Neutrophil (primary cell): Measurements from ENCODE around the gene ZRANB2.

Experiments
- H3K27ac ChIP-seq: fragments of 200-600 bp; sonication (generic); 2 replicates; pipeline ENCODE4 v1.5.1; 2016; ENCODE audit warnings: mild to moderate bottlenecking, moderate library complexity
- H3K27me3 ChIP-seq: fragments of 200-600 bp; sonication (generic); 2 replicates; pipeline ENCODE4 v1.6.0; 2016; ENCODE audit warnings: mild to moderate bottlenecking
- H3K36me3 ChIP-seq: fragments of 200-600 bp; sonication (generic); 2 replicates; pipeline ENCODE4 v1.5.1; 2017
- H3K4me1 ChIP-seq, 2 experiments: fragments of 200-600 bp in 1 of 2; sonication (generic) in 1 of 2; 1 replicate in 1 of 2; 2 replicates in 1 of 2; pipeline versions ENCODE4 v1.5.1 to v1.6.1; 2013 to 2016; ENCODE audit warnings: low read depth in 1 of 2, low read length in 1 of 2, mild to moderate bottlenecking in 1 of 2, moderate library complexity in 1 of 2; ENCODE audit not compliant: control insufficient read depth in 1 of 2, insufficient read depth in 1 of 2
- H3K4me3 ChIP-seq, 2 experiments: fragments of 200-600 bp in 1 of 2; sonication (generic) in 1 of 2; 1 replicate in 1 of 2; 2 replicates in 1 of 2; pipeline ENCODE4 v1.5.1; 2013 to 2016; ENCODE audit warnings: low read depth in 1 of 2, low read length in 1 of 2, mild to moderate bottlenecking in 1 of 2, moderate library complexity in 1 of 2
- H3K9me3 ChIP-seq: fragments of 200-600 bp; sonication (generic); 2 replicates; pipeline ENCODE4 v1.5.1; 2016
- CTCF ChIP-seq: fragments of 200-600 bp; sonication (generic); IDR thresholded peaks from 2 replicates; pipeline ENCODE4 v1.5.1; 2016; ENCODE audit warnings: antibody characterized with exemption

Gene ZRANB2

GRCh38 chr1:71043065-71043464 lies 37.8 kb downstream of the ZRANB2 start:
- Histone ChIP-seq H3K4me3 (no peak overlapping the region), H3K4me1 (peaks cover 14% of the 10 kb centered on the region in 2 experiments), H3K27me3 (peaks cover 73% of the 10 kb centered on the region), H3K27ac (no peak overlapping the region), H3K36me3 (no peaks in the 10 kb centered on the region), H3K9me3 (no peaks in the 10 kb centered on the region)
- TF ChIP-seq CTCF, result no peak

- no peaks in the 10 kb centered on the region for H3K9me3 ChIP-seq
- no peaks in the 10 kb centered on the region for H3K36me3 ChIP-seq
- H3K4me3 ChIP-seq, result no peak overlapping the region
- no peak for TF ChIP-seq CTCF
- H3K27me3 ChIP-seq, result peaks cover 60% of the 10 kb centered on the region
- H3K4me1 ChIP-seq, result peaks cover 4 to 5% of the 10 kb centered on the region in 2 experiments
- H3K27ac ChIP-seq, result no peak overlapping the region
Measured at GRCh38 chr1:71041806-71042205, 39.0 kb downstream of the ZRANB2 start.

GRCh38 chr1:71039661-71040262 lies 41.1 kb downstream of the ZRANB2 start:
- H3K36me3 ChIP-seq, result no peaks in the 10 kb centered on the region
- no peak for TF ChIP-seq CTCF
- peaks cover 42% of the 10 kb centered on the region for H3K27me3 ChIP-seq
- no peak overlapping the region for H3K4me3 ChIP-seq
- H3K4me1 ChIP-seq, result no peaks in the 10 kb centered on the region
- H3K27ac ChIP-seq, result no peak overlapping the region
- no peaks in the 10 kb centered on the region for H3K9me3 ChIP-seq

- Histone ChIP-seq H3K4me1 (no peaks in the 10 kb centered on the region), H3K36me3 (no peaks in the 10 kb centered on the region), H3K27ac (no peak overlapping the region), H3K4me3 (no peak overlapping the region), H3K27me3 (peaks cover 33% of the 10 kb centered on the region), H3K9me3 (no peaks in the 10 kb centered on the region)
- no peak for TF ChIP-seq CTCF
Measured at GRCh38 chr1:71038942-71039341, 41.9 kb downstream of the ZRANB2 start.

GRCh38 chr1:71037829-71038620 lies 42.8 kb downstream of the ZRANB2 start:
- H3K4me3 ChIP-seq, result no peak overlapping the region
- H3K27ac ChIP-seq, result no peak overlapping the region
- no peaks in the 10 kb centered on the region for H3K36me3 ChIP-seq

More at GRCh38 chr1:71037829-71038620, 42.8 kb downstream of the ZRANB2 start:
- Histone ChIP-seq H3K9me3 (no peaks in the 10 kb centered on the region), H3K4me1 (no peaks in the 10 kb centered on the region), H3K27me3 (peaks cover 24% of the 10 kb centered on the region)
- TF ChIP-seq CTCF, result no peak
